Lung (tissue), 12 donors: ENCODE measurements around the gene TBC1D2. TPM values are rescaled to one million over a fixed set of nuclear protein-coding genes. Genes with fewer than 3 reads are reported as not detected.

Source experiments
- ATAC-seq: fragments of 200-7000 bp; cut with Tn5 transposase; one replicate; pipeline ENCODE4 v1.9.1; 2020; ENCODE audit warnings: moderate number of reproducible peaks; ENCODE audit not compliant: insufficient read depth, low FRiP score
- DNase-seq, 3 donors: peaks; one replicate each; pipeline ENCODE4 v3.0.0-alpha.2; 2013 to 2017
- H3K27ac ChIP-seq, 2 donors: one replicate each; pipeline ENCODE4 v1.5.1; 2013; ENCODE audit warnings: mild to moderate bottlenecking in 2 of 2, moderate library complexity in 2 of 2, control low read depth in 1 of 2, inconsistent platforms in 1 of 2, low read depth in 1 of 2, low read length in 1 of 2
- H3K27me3 ChIP-seq, 3 donors: one replicate each; pipeline ENCODE4 v1.5.1; 2013; ENCODE audit warnings: low read length in 2 of 3; ENCODE audit not compliant: control insufficient read depth in 3 of 3, insufficient read depth in 3 of 3
- H3K36me3 ChIP-seq, 4 donors: one replicate each; pipeline ENCODE4 v1.5.1; 2013; ENCODE audit warnings: low read length in 4 of 4, mild to moderate bottlenecking in 1 of 4, moderate library complexity in 1 of 4; ENCODE audit not compliant: control insufficient read depth in 4 of 4, insufficient read depth in 4 of 4
- H3K4me1 ChIP-seq, 5 donors: one replicate each; pipeline ENCODE4 v1.5.1; 2013; ENCODE audit warnings: low read length in 5 of 5, mild to moderate bottlenecking in 2 of 5, moderate library complexity in 1 of 5; ENCODE audit not compliant: control insufficient read depth in 5 of 5, insufficient read depth in 5 of 5
- H3K4me3 ChIP-seq: one replicate; pipeline ENCODE4 v1.5.1; 2013; ENCODE audit warnings: mild to moderate bottlenecking, control low read depth, moderate library complexity
- H3K9ac ChIP-seq, 2 donors: one replicate each; pipeline ENCODE4 v1.5.1; 2013; ENCODE audit warnings: low read length in 2 of 2, control low read depth in 1 of 2; ENCODE audit not compliant: insufficient read depth in 1 of 2
- H3K9me3 ChIP-seq, 4 donors: one replicate each; pipeline ENCODE4 v1.5.1; 2013; ENCODE audit warnings: low read length in 3 of 4, mild to moderate bottlenecking in 1 of 4, moderate library complexity in 1 of 4; ENCODE audit not compliant: control insufficient read depth in 4 of 4, insufficient read depth in 3 of 4
- CTCF ChIP-seq: IDR thresholded peaks from 2 replicates; pipeline ENCODE4 v1.5.1; 2012; ENCODE audit warnings: mild to moderate bottlenecking; ENCODE audit errors: control extremely low read depth, extremely low read depth
- WGBS, 2 donors: extraction: QIAGEN DNeasy Blood & Tissue Kit; methylation state at CpG; one replicate each; pipeline ENCODE4 v1.1.7; 2013; 5-methylcytosine and 5-hydroxymethylcytosine counted together
- polyA plus RNA-seq, 2 donors: library from polyadenylated mRNA; stranded (reverse); fragments of 200-250 nt; gene quantifications; one replicate each; pipeline ENCODE4 v1.2.1, GENCODE V29; 2013
- total RNA-seq, 2 donors: library from RNA; depleted of rRNA in 1 of 2; stranded (reverse); fragments of >200 nt in 1 of 2; gene quantifications; one replicate each; pipeline ENCODE4 v1.2.1, GENCODE V29; 2014 to 2021
- donor health status: control.
- donor health status: control.
- donor health status: Bipolar disorder and iron deficiency.
- donor health status: healthy.
- donor health status: DM: yes; HTN: yes; CAD: no.

The TBC1D2 gene
- total and polyA plus RNA-seq, 4 donors, result 31.3 to 73.0 (median 56.1) TPM

GRCh38 chr9:98171176-98171925 is 84.1 kb downstream of the TBC1D2 start:
- no peaks in the 10 kb centered on the region for H3K36me3 ChIP-seq
- no peaks in the 10 kb centered on the region for H3K9me3 ChIP-seq
- H3K27me3 ChIP-seq, result no peaks in the 10 kb centered on the region
- peaks cover 0 to 5% (median 0%) of the 10 kb centered on the region in 5 donors for H3K4me1 ChIP-seq
- DNase-seq (no peak), ATAC-seq (no peak)
- no peak for TF ChIP-seq CTCF
- no peak overlapping the region for H3K4me3 ChIP-seq
- no peak overlapping the region for H3K27ac ChIP-seq
- no peak overlapping the region for H3K9ac ChIP-seq
- WGBS, 2 donors, result 79 to 88% methylated on average over 16 of the region's 16 CpGs

- Histone ChIP-seq H3K9me3 (no peaks in the 10 kb centered on the region), H3K4me3 (no peak overlapping the region), H3K27me3 (no peaks in the 10 kb centered on the region), H3K9ac (no peak overlapping the region), H3K4me1 (peaks cover 0 to 5% (median 0%) of the 10 kb centered on the region in 5 donors), H3K27ac (no peak overlapping the region), H3K36me3 (no peaks in the 10 kb centered on the region)
- WGBS, 2 donors, result 64 to 70% methylated on average over 15 of the region's 15 CpGs
- no peak for ATAC-seq
- no peak for DNase-seq
- no peak for TF ChIP-seq CTCF
Observed at GRCh38 chr9:98168941-98169488, 86.4 kb downstream of the TBC1D2 start.

- no peak overlapping the region for H3K27ac ChIP-seq
- DNase-seq (no peak), ATAC-seq (no peak)
- no peaks in the 10 kb centered on the region for H3K27me3 ChIP-seq
- no peak overlapping the region for H3K4me3 ChIP-seq
- no peaks in the 10 kb centered on the region for H3K36me3 ChIP-seq
- no peak for TF ChIP-seq CTCF
- no peak overlapping the region for H3K9ac ChIP-seq
- WGBS, 2 donors, result 64 to 66% methylated on average over 3 of the region's 3 CpGs
- H3K4me1 ChIP-seq, result peaks cover 0 to 5% (median 0%) of the 10 kb centered on the region in 5 donors
- H3K9me3 ChIP-seq, result no peaks in the 10 kb centered on the region
Observed at GRCh38 chr9:98168153-98168780, 87.2 kb downstream of the TBC1D2 start.
